SK-N-SH (cell line): ENCODE measurements around the gene TTC27. TPM values are rescaled to one million over a fixed set of nuclear protein-coding genes. Genes with fewer than 3 reads are reported as not detected.

ENCODE experiments used
- CTCF ChIA-PET: fragments of 300-600, 350-600 bp; formaldehyde crosslinking; extraction: SDS; loops from one replicate; lab custom pipeline; 2021; lab: Yijun Ruan, JAX
- POLR2A ChIA-PET: fragments of 350-600 bp; sonication (Branson Sonifier 250); formaldehyde crosslinking; extraction: SDS; loops from one replicate; lab custom pipeline; 2020; ENCODE audit warnings: antibody characterized with exemption, inconsistent platforms; lab: Yijun Ruan, JAX
- DNase-seq: peaks from one replicate; pipeline ENCODE4 v3.0.0; 2012
- H2AFZ ChIP-seq: fragments of 200-600 bp; sonication (generic); 2 replicates; pipeline ENCODE4 v1.8.1; 2016; ENCODE audit warnings: antibody characterized with exemption, mild to moderate bottlenecking, low read depth
- H3F3A ChIP-seq: fragments of 200-600 bp; sonication (generic); replicated peaks from 2 replicates; pipeline ENCODE3; 2016; ENCODE audit warnings: antibody characterized with exemption, mild to moderate bottlenecking; ENCODE audit not compliant: insufficient read depth
- H3K27ac ChIP-seq, 2 experiments: fragments of 200-500 bp in 1 of 2; fragments of 200-600 bp in 1 of 2; sonication (Bioruptor generic) in 1 of 2; sonication (generic), shearing (Covaris generic) in 1 of 2; 2 replicates each; pipeline versions ENCODE4 v1.5.1 to v1.6.1; 2014 to 2016; ENCODE audit warnings: low read depth in 2 of 2, inconsistent platforms in 1 of 2, low read length in 1 of 2, mild to moderate bottlenecking in 1 of 2, mixed read lengths in 1 of 2
- H3K27me3 ChIP-seq: fragments of 200-600 bp; sonication (generic), shearing (Covaris generic); 2 replicates; pipeline ENCODE4 v1.6.1; 2016; ENCODE audit warnings: mixed run types; ENCODE audit not compliant: insufficient read depth
- H3K36me3 ChIP-seq, 2 experiments: fragments of 200-500 bp in 1 of 2; fragments of 200-600 bp in 1 of 2; sonication (Bioruptor generic) in 1 of 2; sonication (generic) in 1 of 2; replicated peaks in 1 of 2; 2 replicates each; pipeline versions ENCODE3 to v1.5.1; 2014 to 2016; ENCODE audit warnings: low read length in 1 of 2, mild to moderate bottlenecking in 1 of 2; ENCODE audit not compliant: insufficient read depth in 2 of 2, control insufficient read depth in 1 of 2
- H3K4me1 ChIP-seq, 2 experiments: fragments of 200-500 bp in 1 of 2; fragments of 200-600 bp in 1 of 2; sonication (Bioruptor generic) in 1 of 2; sonication (generic), shearing (Covaris generic) in 1 of 2; 2 replicates each; pipeline versions ENCODE4 v1.5.1 to v1.6.1; 2014 to 2016; ENCODE audit warnings: low read depth in 1 of 2, low read length in 1 of 2, mixed run types in 1 of 2; ENCODE audit not compliant: insufficient read depth in 2 of 2, control insufficient read depth in 1 of 2
- H3K4me2 ChIP-seq: fragments of 200-600 bp; sonication (generic), shearing (Covaris generic); 2 replicates; pipeline ENCODE4 v1.6.1; 2017; ENCODE audit warnings: mixed run types
- H3K4me3 ChIP-seq, 2 experiments: fragments of 200-500 bp in 1 of 2; fragments of 200-600 bp in 1 of 2; sonication (Bioruptor generic) in 1 of 2; sonication (generic), shearing (Covaris generic) in 1 of 2; 2 replicates each; pipeline versions ENCODE4 v1.5.1 to v1.8.1; 2014 to 2016; ENCODE audit warnings: low read depth in 2 of 2, inconsistent platforms in 1 of 2, low read length in 1 of 2, mild to moderate bottlenecking in 1 of 2, mixed read lengths in 1 of 2, moderate library complexity in 1 of 2
- H3K79me2 ChIP-seq: fragments of 200-600 bp; sonication (generic); 2 replicates; pipeline ENCODE4 v1.8.1; 2017; ENCODE audit warnings: mild to moderate bottlenecking; ENCODE audit not compliant: insufficient read depth
- H3K9ac ChIP-seq: fragments of 200-600 bp; sonication (generic); 2 replicates; pipeline ENCODE4 v1.6.1; 2017; ENCODE audit warnings: mixed run types
- H3K9me2 ChIP-seq: fragments of 200-600 bp; sonication (generic); 2 replicates; pipeline ENCODE4 v1.6.1; 2017; ENCODE audit warnings: mixed run types
- H3K9me3 ChIP-seq: fragments of 200-600 bp; sonication (generic); 2 replicates; pipeline ENCODE4 v1.6.1; 2017; ENCODE audit warnings: mixed run types, mild to moderate bottlenecking, moderate library complexity
- H4K20me1 ChIP-seq: fragments of 200-600 bp; sonication (generic); 2 replicates; pipeline ENCODE4 v1.6.1; 2017; ENCODE audit warnings: mild to moderate bottlenecking, mixed run types; ENCODE audit not compliant: insufficient read depth
- CHD2 ChIP-seq: fragments of 150-350 bp; IDR thresholded peaks from 2 replicates; pipeline ENCODE4 v1.6.1; 2018; ENCODE audit warnings: low read length; ENCODE audit not compliant: partially characterized antibody
- ELF1 ChIP-seq: IDR thresholded peaks from 2 replicates; pipeline ENCODE4 v1.4.0; 2012
- EP300 ChIP-seq, 2 experiments: IDR thresholded peaks; 2 replicates each; pipeline versions ENCODE4 v1.4.0 to v1.6.1; 2012; ENCODE audit warnings: borderline replicate concordance in 1 of 2, low read depth in 1 of 2, low read length in 1 of 2
- EZH2phosphoT487 ChIP-seq: fragments of 200-600 bp; sonication (generic); IDR thresholded peaks from 2 replicates; pipeline ENCODE4 v1.6.1; 2017; ENCODE audit warnings: low read depth, mixed run types, mild to moderate bottlenecking, antibody characterized with exemption, moderate library complexity, borderline replicate concordance
- FOSL2 ChIP-seq: IDR thresholded peaks from 2 replicates; pipeline ENCODE4 v1.4.0; 2012; ENCODE audit warnings: low read depth, mild to moderate bottlenecking, moderate library complexity, borderline replicate concordance
- FOXJ3 ChIP-seq: sonication (generic); formaldehyde crosslinking; IDR thresholded peaks from 2 replicates; pipeline ENCODE4 v1.5.1; 2020; ENCODE audit warnings: mild to moderate bottlenecking, missing genetic modification reagents
- FOXM1 ChIP-seq: IDR thresholded peaks from 2 replicates; pipeline ENCODE4 v1.4.0; 2012; ENCODE audit warnings: low read depth, mild to moderate bottlenecking
- GABPA ChIP-seq: IDR thresholded peaks from 2 replicates; pipeline ENCODE4 v1.4.0; 2012; ENCODE audit warnings: low read depth, mild to moderate bottlenecking
- IRF3 ChIP-seq: fragments of 150-350 bp; IDR thresholded peaks from 2 replicates; pipeline ENCODE4 v1.6.1; 2016; ENCODE audit warnings: mild to moderate bottlenecking, low read depth, low read length
- NFIC ChIP-seq: IDR thresholded peaks from 2 replicates; pipeline ENCODE4 v1.4.0; 2012; ENCODE audit warnings: borderline replicate concordance
- NRF1 ChIP-seq: IDR thresholded peaks from 2 replicates; pipeline ENCODE4 v1.6.1; 2012; ENCODE audit warnings: low read depth, mild to moderate bottlenecking, low read length
- SIN3A ChIP-seq: IDR thresholded peaks from 2 replicates; pipeline ENCODE4 v1.6.1; 2012; ENCODE audit warnings: low read depth, mild to moderate bottlenecking, low read length, moderate library complexity, borderline replicate concordance
- TAF1 ChIP-seq: IDR thresholded peaks from 2 replicates; pipeline ENCODE4 v1.6.1; 2012; ENCODE audit warnings: low read depth, mild to moderate bottlenecking, low read length, moderate library complexity, borderline replicate concordance
- TEAD4 ChIP-seq: IDR thresholded peaks from 2 replicates; pipeline ENCODE4 v1.4.0; 2012; ENCODE audit warnings: mild to moderate bottlenecking, borderline replicate concordance; ENCODE audit not compliant: insufficient read depth
- USF2 ChIP-seq: fragments of 150-350 bp; IDR thresholded peaks from 2 replicates; pipeline ENCODE4 v1.6.1; 2017; ENCODE audit warnings: antibody characterized with exemption, low read length, low read depth, borderline replicate concordance
- YY1 ChIP-seq: IDR thresholded peaks from 2 replicates; pipeline ENCODE4 v1.4.0; 2012; ENCODE audit warnings: low read depth, mild to moderate bottlenecking
- WGBS: methylation state at CpG from one replicate; pipeline ENCODE4 v1.1.6; 2017; ENCODE audit warnings: low lambda C conversion rate; 5-methylcytosine and 5-hydroxymethylcytosine counted together
- polyA plus RNA-seq, 3 experiments: library from polyadenylated mRNA; depleted of rRNA; stranded (reverse); fragments of >200 nt; gene quantifications; 2 replicates each; pipeline ENCODE4 v1.2.3, GENCODE V29; 2012
- TF ChIP-seq, protein P1 (sequence below): IDR thresholded peaks from 2 replicates; pipeline ENCODE4 v1.4.0; 2012; ENCODE audit warnings: low read depth
- TF ChIP-seq, protein P2 (sequence below): IDR thresholded peaks from 2 replicates; pipeline ENCODE4 v1.6.1; 2012; ENCODE audit warnings: mild to moderate bottlenecking, low read depth, low read length, moderate library complexity

Gene TTC27
- polyA plus RNA-seq, 1 of the 3 experiments (the other 2 are of a cell fraction), result 14.4 TPM

GRCh38 chr2:32624812-32625211 is 3.0 kb upstream of the TTC27 start:
- no peaks in the 10 kb centered on the region for H4K20me1 ChIP-seq
- CTCF ChIA-PET, result interaction anchor here (0.5 to 1.4 kb wide), 3 partner anchors 11 to 46 kb away, joined by 3 to 4 read pairs (median 3); no protein-coding TSS in a partner anchor
- no peak overlapping the region for H3K27ac ChIP-seq
- H3K4me2 ChIP-seq, result no peak overlapping the region
- H2AFZ ChIP-seq, result no peak overlapping the region
- peaks cover 0 to 13% of the 10 kb centered on the region in 2 experiments for H3K36me3 ChIP-seq
- TF ChIP-seq TAF1 (no peak), FOXM1 (no peak), YY1 (no peak), TEAD4 (no peak), ELF1 (no peak), NFIC (no peak), USF2 (no peak), CHD2 (no peak), FOSL2 (no peak), SIN3A (no peak), EZH2phosphoT487 (no peak), FOXJ3 (no peak)
- TF ChIP-seq, protein P1, sequence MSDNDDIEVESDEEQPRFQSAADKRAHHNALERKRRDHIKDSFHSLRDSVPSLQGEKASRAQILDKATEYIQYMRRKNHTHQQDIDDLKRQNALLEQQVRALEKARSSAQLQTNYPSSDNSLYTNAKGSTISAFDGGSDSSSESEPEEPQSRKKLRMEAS, result no peak
- peaks cover 10% of the 10 kb centered on the region in 2 experiments; a peak in 2 of 4 replicates for H3K4me1 ChIP-seq
- H3K9me2 ChIP-seq, result no peaks in the 10 kb centered on the region
- peaks cover 12% of the 10 kb centered on the region for H3F3A ChIP-seq
- H3K79me2 ChIP-seq, result peaks cover 12% of the 10 kb centered on the region
- WGBS, result 86% methylated on average over 3 of the region's 3 CpGs
- H3K4me3 ChIP-seq, result no peak overlapping the region
- no peak overlapping the region for H3K9ac ChIP-seq
- POLR2A ChIA-PET, result no interaction called here
- no peaks in the 10 kb centered on the region for H3K9me3 ChIP-seq
- H3K27me3 ChIP-seq, result no peaks in the 10 kb centered on the region
- DNase-seq, result no peak

DNA sequence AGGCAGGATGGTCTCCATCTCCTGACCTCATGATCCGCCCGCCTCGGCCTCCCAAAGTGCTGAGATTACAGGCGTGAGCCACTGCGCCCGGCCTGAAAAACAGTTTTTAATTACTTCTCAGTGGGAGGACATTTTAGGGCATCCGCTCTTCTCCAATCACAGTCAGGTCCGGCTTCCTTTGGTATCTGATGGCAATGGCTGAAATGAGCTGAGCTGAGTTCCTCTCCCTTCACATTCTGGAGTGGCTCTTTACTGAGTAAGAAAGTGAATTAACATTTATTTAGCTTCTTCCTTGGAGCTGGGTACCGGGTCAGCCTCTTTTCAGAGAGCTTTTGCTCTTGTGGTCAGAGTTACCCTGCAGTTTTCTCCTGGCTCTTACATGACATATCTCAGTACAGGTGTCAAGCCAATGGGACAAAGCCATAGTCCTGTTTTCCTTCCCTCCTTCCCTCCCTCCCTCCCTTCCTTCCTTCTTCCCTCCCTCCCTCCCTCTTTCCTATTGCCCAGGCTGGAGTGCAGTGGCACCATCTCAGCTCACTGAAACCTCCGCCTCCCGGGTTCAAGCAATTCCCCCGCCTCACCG is 1.1 kb upstream of the TTC27 start:
- TF ChIP-seq NRF1, result no peak
- no peak for TF ChIP-seq YY1
- TF ChIP-seq, protein P2, sequence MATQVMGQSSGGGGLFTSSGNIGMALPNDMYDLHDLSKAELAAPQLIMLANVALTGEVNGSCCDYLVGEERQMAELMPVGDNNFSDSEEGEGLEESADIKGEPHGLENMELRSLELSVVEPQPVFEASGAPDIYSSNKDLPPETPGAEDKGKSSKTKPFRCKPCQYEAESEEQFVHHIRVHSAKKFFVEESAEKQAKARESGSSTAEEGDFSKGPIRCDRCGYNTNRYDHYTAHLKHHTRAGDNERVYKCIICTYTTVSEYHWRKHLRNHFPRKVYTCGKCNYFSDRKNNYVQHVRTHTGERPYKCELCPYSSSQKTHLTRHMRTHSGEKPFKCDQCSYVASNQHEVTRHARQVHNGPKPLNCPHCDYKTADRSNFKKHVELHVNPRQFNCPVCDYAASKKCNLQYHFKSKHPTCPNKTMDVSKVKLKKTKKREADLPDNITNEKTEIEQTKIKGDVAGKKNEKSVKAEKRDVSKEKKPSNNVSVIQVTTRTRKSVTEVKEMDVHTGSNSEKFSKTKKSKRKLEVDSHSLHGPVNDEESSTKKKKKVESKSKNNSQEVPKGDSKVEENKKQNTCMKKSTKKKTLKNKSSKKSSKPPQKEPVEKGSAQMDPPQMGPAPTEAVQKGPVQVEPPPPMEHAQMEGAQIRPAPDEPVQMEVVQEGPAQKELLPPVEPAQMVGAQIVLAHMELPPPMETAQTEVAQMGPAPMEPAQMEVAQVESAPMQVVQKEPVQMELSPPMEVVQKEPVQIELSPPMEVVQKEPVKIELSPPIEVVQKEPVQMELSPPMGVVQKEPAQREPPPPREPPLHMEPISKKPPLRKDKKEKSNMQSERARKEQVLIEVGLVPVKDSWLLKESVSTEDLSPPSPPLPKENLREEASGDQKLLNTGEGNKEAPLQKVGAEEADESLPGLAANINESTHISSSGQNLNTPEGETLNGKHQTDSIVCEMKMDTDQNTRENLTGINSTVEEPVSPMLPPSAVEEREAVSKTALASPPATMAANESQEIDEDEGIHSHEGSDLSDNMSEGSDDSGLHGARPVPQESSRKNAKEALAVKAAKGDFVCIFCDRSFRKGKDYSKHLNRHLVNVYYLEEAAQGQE, result no peak
- TF ChIP-seq GABPA, result no peak
- TF ChIP-seq EP300 (IDR thresholded peaks at IDR 0.05; ENCODE audit: borderline replicate concordance in 1 of 2, low read depth in 1 of 2, low read length in 1 of 2), result no peak
- TF ChIP-seq IRF3, result no peak
- TF ChIP-seq TAF1, result no peak
- TF ChIP-seq USF2, result no peak
- TF ChIP-seq FOXM1, result no peak
- CTCF ChIA-PET, result interaction anchor here (0.6 to 1.1 kb wide), 3 partner anchors 10 to 59 kb away, joined by 3 to 6 read pairs (median 4); no protein-coding TSS in a partner anchor

More for the DNA sequence above, 1.1 kb upstream of the TTC27 start:
- WGBS, result 88% methylated on average over 13 of the region's 13 CpGs
- Histone ChIP-seq H3K27me3 (no peaks in the 10 kb centered on the region), H3F3A (peaks cover 20% of the 10 kb centered on the region), H3K9ac (no peak overlapping the region), H3K4me3 (no peak overlapping the region), H3K9me3 (no peaks in the 10 kb centered on the region), H3K79me2 (peaks cover 22% of the 10 kb centered on the region), H4K20me1 (no peaks in the 10 kb centered on the region), H3K4me1 (peaks cover 10 to 11% of the 10 kb centered on the region in 2 experiments; a peak in 2 of 4 replicates), H3K36me3 (peaks cover 15 to 16% of the 10 kb centered on the region in 2 experiments), H2AFZ (no peak overlapping the region), H3K27ac (no peak overlapping the region), H3K4me2 (no peak overlapping the region), H3K9me2 (no peaks in the 10 kb centered on the region)
- POLR2A ChIA-PET, result no interaction called here
- DNase-seq, result peak; percentile 15
